ENCODE measurements around the gene LPAR5. TPM values are rescaled to one million over a fixed set of nuclear protein-coding genes. Genes with fewer than 3 reads are reported as not detected.
A peak's percentile ranks its signal among the peaks of the same experiment; 100 is the strongest.

The LPAR5 gene
- total and polyA plus RNA-seq, 5 experiments from 2014 or later = 7.9 to 18.9 (median 14.2) TPM

- Mint-ChIP-seq H3K27ac (peak overlapping the region; percentile 83 to 100 (median 93)), H3K4me3 (peak overlapping the region; percentile 75 to 91 (median 83)), H3K4me1 (peaks cover 37 to 85% (median 64%) of the 10 kb centered on the region in 4 donors), H3K27me3 (no peaks in the 10 kb centered on the region), H3K36me3 (no peaks in the 10 kb centered on the region), H3K9me3 (no peaks in the 10 kb centered on the region)
- ATAC-seq (peak; percentile 34 to 69), DNase-seq (peak in 8 of 10 donors; percentile 25 to 84 (median 44))
- POLR2A ChIA-PET = interaction anchor here (0.6 to 3.5 kb wide), 21 partner anchors 8 to 314 kb away, joined by 3 to 38 read pairs (median 4); partner anchors contain the start of genes ACRBP, CHD4, COPS7A and GAPDH
Observed at GRCh38 chr12:6635375-6635855, 344 bp downstream of the LPAR5 start.

DNA sequence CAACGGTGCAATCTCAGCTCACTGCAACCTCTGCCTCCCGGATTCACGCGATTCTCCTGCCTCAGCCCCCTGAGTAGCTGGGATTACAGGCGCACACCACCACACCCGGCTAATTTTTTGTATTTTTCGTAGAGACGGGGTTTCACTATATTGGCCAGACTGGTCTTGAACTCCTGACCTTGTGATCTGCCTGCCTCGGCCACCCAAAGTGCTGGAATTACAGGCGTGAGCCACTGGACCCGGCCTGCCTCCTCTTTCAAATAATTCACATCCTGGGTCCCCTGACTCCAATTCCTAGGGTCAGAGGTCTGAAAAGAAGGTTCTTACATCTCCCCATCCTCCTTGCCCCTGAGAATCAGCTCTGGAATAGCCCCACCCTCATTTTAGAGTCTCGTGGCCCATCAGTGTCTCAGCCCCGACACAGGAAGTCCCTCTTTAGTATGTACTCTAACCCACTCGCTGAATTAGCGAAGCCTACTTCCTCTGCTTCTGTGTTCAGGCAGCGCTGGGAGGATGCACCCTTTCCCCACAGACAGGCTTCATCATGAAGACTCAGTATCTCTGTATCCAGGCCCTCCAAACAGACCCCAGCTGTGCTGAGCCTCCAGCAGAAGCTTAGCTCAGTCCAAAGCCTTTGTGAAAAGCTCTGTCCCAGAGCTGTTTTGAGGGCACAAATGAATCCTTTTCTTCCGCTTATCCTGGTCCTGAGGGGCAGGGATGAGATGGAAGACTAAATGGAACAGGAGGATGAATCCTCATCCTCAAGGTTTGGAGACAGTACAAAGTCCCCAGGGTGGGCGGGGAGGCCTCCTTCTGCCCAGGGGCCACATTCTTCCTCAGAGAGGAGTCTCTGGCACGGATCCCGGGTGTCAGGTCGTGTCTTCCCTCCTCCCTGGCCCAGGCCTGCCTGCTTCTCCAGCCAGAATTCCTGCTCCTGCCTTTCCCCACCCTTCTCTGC is 3.5 kb downstream of the LPAR5 start:
- Mint-ChIP-seq H3K4me1 (peaks cover 33 to 84% (median 73%) of the 10 kb centered on the region in 4 donors), H3K27me3 (no peaks in the 10 kb centered on the region), H3K36me3 (no peaks in the 10 kb centered on the region), H3K9me3 (no peaks in the 10 kb centered on the region), H3K4me3 (peak overlapping the region; percentile 85 to 95 (median 90)), H3K27ac (peak overlapping the region; percentile 93 to 100 (median 98))
- peak; percentile 65 to 72 for ATAC-seq
- peak in 9 of 10 donors; percentile 43 to 77 (median 58) for DNase-seq
- POLR2A ChIA-PET = interaction anchor here (0.7 to 4.9 kb wide), 22 partner anchors 12 to 326 kb away, joined by 3 to 32 read pairs (median 4); partner anchors contain the start of genes ACRBP, C12orf57, COPS7A and NOP2

DNA sequence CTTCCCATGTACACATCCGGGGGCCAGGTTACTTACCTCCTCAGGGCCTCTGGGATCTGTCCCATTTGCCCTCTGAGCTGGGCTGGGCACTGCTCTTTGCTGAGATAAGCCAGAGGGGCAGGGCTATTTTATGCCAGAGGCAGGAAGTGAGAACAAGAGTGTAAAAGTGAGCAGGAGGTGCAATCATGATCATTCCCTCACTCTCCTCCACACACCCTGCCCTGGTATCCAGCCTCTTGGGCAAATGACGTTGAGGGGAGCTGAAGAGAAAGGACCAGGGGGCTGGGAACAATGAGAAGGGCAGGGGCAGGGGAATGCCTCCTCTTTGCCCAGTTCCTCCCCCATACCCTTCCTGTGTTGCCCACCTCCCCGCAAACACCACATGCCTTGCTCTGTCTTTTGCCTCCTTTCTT is 4.2 kb downstream of the LPAR5 start:
- peak overlapping the region; percentile 85 to 95 (median 90) for H3K4me3 Mint-ChIP-seq
- POLR2A ChIA-PET = interaction anchor here (0.7 to 4.9 kb wide), 22 partner anchors 11 to 327 kb away, joined by 3 to 32 read pairs (median 4); partner anchors contain the start of genes ACRBP, C12orf57, COPS7A and NOP2

GRCh38 chr12:6630736-6631135 is 5.0 kb downstream of the LPAR5 start:
- Mint-ChIP-seq H3K9me3 (no peaks in the 10 kb centered on the region), H3K27ac (peak overlapping the region; percentile 93 to 100 (median 98)), H3K27me3 (no peaks in the 10 kb centered on the region), H3K36me3 (peaks cover 0 to 4% (median 0%) of the 10 kb centered on the region in 3 donors), H3K4me1 (peaks cover 30 to 81% (median 74%) of the 10 kb centered on the region in 4 donors), H3K4me3 (peak overlapping the region; percentile 85 to 95 (median 90))
- POLR2A ChIA-PET = interaction anchor here (0.6 to 4.9 kb wide), 17 partner anchors 10 to 328 kb away, joined by 3 to 32 read pairs (median 4); partner anchors contain the start of genes ACRBP, C12orf57, COPS7A and P3H3
- DNase-seq = no peak
- no peak for ATAC-seq

More for the DNA sequence above, 4.2 kb downstream of the LPAR5 start:
- Mint-ChIP-seq H3K36me3 (peaks cover 0 to 2% (median 0%) of the 10 kb centered on the region in 3 donors), H3K27me3 (no peaks in the 10 kb centered on the region), H3K9me3 (no peaks in the 10 kb centered on the region), H3K4me1 (peaks cover 34 to 86% (median 78%) of the 10 kb centered on the region in 4 donors), H3K27ac (peak overlapping the region; percentile 93 to 100 (median 98))
- DNase-seq (peak in 2 of 10 donors; percentile 34 to 42), ATAC-seq (peak; percentile 15 to 27)

DNA sequence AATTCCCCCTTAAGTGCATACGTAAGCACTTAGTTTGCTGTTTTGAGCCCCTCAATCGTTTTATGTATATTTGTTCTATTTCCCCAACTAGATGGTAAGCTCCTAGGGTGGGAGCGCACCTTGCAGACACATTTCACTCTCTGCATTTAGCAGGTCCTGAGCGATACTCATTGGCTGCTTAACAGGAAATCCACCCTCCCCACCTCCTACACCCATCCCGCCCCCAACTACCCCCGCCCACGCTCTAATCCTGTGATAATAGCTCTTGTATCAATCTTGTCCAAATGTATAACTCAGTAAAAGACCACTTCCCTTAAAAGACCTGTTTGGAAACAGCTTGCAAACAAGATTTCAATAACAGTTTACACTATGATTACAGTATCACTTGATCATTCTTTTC is 8.1 kb downstream of the LPAR5 start:
- Mint-ChIP-seq H3K36me3 (peaks cover 0 to 20% (median 2%) of the 10 kb centered on the region in 3 donors), H3K4me3 (peak overlapping the region; percentile 70 to 92 (median 88)), H3K27ac (peak overlapping the region; percentile 84 to 97 (median 90)), H3K27me3 (no peaks in the 10 kb centered on the region), H3K9me3 (no peaks in the 10 kb centered on the region), H3K4me1 (peaks cover 31 to 65% (median 55%) of the 10 kb centered on the region in 4 donors)
- ATAC-seq (peak; percentile 75 to 81), DNase-seq (peak in 9 of 10 donors; percentile 43 to 72 (median 65))
- POLR2A ChIA-PET = interaction anchor here (0.6 to 2.5 kb wide), 17 partner anchors 8 to 304 kb away, joined by 3 to 19 read pairs (median 4); partner anchors contain the start of genes COPS7A, LPAR5 and ZNF384

DNA sequence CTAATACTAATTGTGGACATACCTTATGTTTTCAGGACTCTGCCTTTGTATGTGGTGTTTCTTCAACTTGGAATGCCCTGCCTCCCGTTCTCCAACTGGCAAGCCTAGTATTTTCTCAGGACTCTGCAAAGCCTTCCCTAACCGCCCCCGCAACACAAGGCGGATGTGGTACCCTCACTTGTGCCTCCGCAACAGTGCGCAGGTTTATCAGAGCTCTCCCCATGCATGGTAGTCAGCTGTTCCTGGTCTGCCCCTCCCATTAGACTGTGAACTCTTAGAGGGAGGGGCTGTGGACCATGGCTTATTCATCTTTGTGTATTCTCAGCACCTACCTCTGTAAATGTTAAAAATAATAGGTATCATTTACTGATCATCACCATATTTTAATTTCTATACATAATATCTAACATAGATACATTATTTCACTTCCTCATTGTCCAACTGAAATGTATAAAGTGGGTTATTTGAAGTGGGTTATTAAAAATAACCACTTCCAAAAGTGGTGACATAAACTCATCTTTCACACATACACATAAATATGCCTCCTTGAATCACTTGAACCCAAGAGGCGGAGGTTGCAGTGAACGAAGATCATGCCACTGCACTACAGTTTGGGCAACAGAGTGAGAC is 9.0 kb downstream of the LPAR5 start:
- peak overlapping the region; percentile 81 to 97 (median 88) for H3K27ac Mint-ChIP-seq
- DNase-seq (peak in 5 of 10 donors; percentile 23 to 57 (median 31)), ATAC-seq (peak; percentile 15 to 48)
- no peaks in the 10 kb centered on the region for H3K9me3 Mint-ChIP-seq
- H3K4me3 Mint-ChIP-seq = peak overlapping the region; percentile 70 to 92 (median 86)
- peaks cover 0 to 20% (median 2%) of the 10 kb centered on the region in 3 donors for H3K36me3 Mint-ChIP-seq
- H3K4me1 Mint-ChIP-seq = peaks cover 26 to 56% (median 47%) of the 10 kb centered on the region in 4 donors
- POLR2A ChIA-PET = interaction anchor here (0.7 to 2.5 kb wide), 8 partner anchors 8 to 97 kb away, joined by 3 to 19 read pairs (median 6); partner anchors contain the start of genes COPS7A, LPAR5 and ZNF384
- no peaks in the 10 kb centered on the region for H3K27me3 Mint-ChIP-seq

DNA sequence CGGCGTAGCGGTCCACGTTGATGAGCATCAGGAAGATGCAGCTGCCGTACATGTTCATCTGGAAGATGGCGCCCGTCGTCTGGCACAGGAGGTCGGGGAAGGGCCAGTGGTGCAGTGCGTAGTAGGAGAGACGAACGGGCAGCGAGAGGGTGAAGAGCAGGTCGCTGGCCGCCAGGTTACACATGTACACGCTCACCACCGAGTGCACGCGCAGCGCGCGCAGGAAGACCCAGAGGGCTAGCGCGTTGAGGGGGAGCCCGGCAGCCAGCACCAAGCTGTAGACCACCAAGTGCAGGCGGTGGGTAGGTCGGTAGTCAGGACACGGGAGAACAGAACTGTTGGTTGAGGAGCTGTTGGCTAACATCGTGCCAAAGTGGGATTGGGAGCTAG is 14.9 kb downstream of the LPAR5 start:
- H3K9me3 Mint-ChIP-seq = no peaks in the 10 kb centered on the region
- POLR2A ChIA-PET = interaction anchor here (0.5 to 4.3 kb wide), 16 partner anchors 7 to 230 kb away, joined by 3 to 32 read pairs (median 5); partner anchors contain the start of genes ACRBP, CDCA3, CHD4 and COPS7A
- ATAC-seq (no peak), DNase-seq (no peak)
- H3K36me3 Mint-ChIP-seq = peaks cover 0 to 34% (median 6%) of the 10 kb centered on the region in 3 donors
- H3K4me3 Mint-ChIP-seq = peak overlapping the region; percentile 33 to 76 (median 58)
- no peaks in the 10 kb centered on the region for H3K27me3 Mint-ChIP-seq
- peaks cover 19 to 51% (median 41%) of the 10 kb centered on the region in 4 donors for H3K4me1 Mint-ChIP-seq
- H3K27ac Mint-ChIP-seq = peak overlapping the region in 9 of 10 donors; percentile 40 to 94 (median 89)

GRCh38 chr12:6620137-6620884 is 15.4 kb downstream of the LPAR5 start:
- DNase-seq (peak in 9 of 10 donors; percentile 22 to 76 (median 57)), ATAC-seq (peak; percentile 72 to 80)
- peak overlapping the region in 9 of 10 donors; percentile 37 to 94 (median 89) for H3K27ac Mint-ChIP-seq
- peaks cover 22 to 54% (median 43%) of the 10 kb centered on the region in 4 donors for H3K4me1 Mint-ChIP-seq
- POLR2A ChIA-PET = interaction anchor here (0.5 to 4.3 kb wide), 16 partner anchors 8 to 231 kb away, joined by 3 to 32 read pairs (median 5); partner anchors contain the start of genes CDCA3, CHD4, COPS7A and LPAR5
- peak overlapping the region in 9 of 10 donors; percentile 33 to 76 (median 53) for H3K4me3 Mint-ChIP-seq
- H3K9me3 Mint-ChIP-seq = no peaks in the 10 kb centered on the region
- no peaks in the 10 kb centered on the region for H3K27me3 Mint-ChIP-seq
- peaks cover 0 to 33% (median 6%) of the 10 kb centered on the region in 3 donors for H3K36me3 Mint-ChIP-seq

DNA sequence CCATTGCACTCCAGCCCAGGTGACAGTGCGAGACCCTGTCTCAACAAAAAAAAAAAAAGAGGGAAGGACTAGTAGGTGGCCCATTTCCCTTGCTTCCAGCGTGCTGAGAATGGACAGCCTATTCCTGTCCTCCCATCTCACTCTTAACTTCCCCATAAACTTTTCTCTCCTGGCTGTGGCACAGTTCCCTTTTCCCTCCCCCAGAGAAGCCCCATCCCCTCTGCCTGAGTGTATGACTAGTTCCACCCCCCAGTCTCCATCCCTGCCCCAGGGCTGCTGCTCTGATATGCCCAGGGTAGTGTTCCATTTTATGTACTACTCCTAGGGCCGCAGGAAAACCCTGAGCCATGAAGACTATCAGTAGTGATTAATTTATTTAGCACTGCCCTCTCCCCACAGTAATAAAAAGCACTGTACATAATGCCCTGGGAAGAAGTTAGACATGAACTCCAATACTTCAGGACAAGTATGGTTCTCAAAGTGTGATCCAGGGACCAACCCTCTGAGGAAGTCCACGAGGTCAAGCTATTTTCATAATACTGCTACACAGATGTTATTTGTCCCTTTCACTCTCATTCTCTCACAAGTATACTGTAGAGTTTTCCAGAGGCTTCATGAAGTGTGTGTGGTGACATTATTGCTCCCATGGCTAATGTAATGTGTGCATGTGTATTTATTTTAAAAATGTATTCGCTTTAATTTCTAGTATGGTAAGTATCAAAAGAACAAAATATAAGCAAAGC is 17.1 kb downstream of the LPAR5 start:
- peaks cover 0 to 20% (median 4%) of the 10 kb centered on the region in 3 donors for H3K36me3 Mint-ChIP-seq
- ATAC-seq (no peak), DNase-seq (no peak)
- H3K27me3 Mint-ChIP-seq = no peaks in the 10 kb centered on the region
- POLR2A ChIA-PET = interaction anchor here (0.6 to 3.7 kb wide), 7 partner anchors 9 to 27 kb away, joined by 3 to 32 read pairs (median 9); partner anchors contain the start of genes CHD4 and LPAR5
- peaks cover 25 to 57% (median 50%) of the 10 kb centered on the region in 4 donors for H3K4me1 Mint-ChIP-seq
- no peaks in the 10 kb centered on the region for H3K9me3 Mint-ChIP-seq
- H3K4me3 Mint-ChIP-seq = peak overlapping the region in 2 of 10 donors; percentile 43 to 44
- H3K27ac Mint-ChIP-seq = peak overlapping the region; percentile 33 to 88 (median 81)

GRCh38 chr12:6615802-6616201 is 20.0 kb downstream of the LPAR5 start:
- no peaks in the 10 kb centered on the region for H3K9me3 Mint-ChIP-seq
- no peak for DNase-seq
- peaks cover 0 to 13% (median under 1%) of the 10 kb centered on the region in 3 donors for H3K36me3 Mint-ChIP-seq
- peaks cover 39 to 73% (median 68%) of the 10 kb centered on the region in 4 donors for H3K4me1 Mint-ChIP-seq
- ATAC-seq = no peak
- no peaks in the 10 kb centered on the region for H3K27me3 Mint-ChIP-seq
- H3K4me3 Mint-ChIP-seq = no peak overlapping the region
- POLR2A ChIA-PET = interaction anchor here (0.6 to 4.1 kb wide), 9 partner anchors 8 to 185 kb away, joined by 3 to 41 read pairs (median 5); partner anchors contain the start of genes LPAR5 and MLF2
- peak overlapping the region in 9 of 10 donors; percentile 22 to 92 (median 79) for H3K27ac Mint-ChIP-seq
